Ovary (tissue), 9 donors: ENCODE results near the gene ITPKA. TPM values are rescaled to one million over a fixed set of nuclear protein-coding genes. Genes with fewer than 3 reads are reported as not detected.

Source experiments
- DNase-seq, 5 donors: peaks; one replicate each; pipeline ENCODE4 v3.0.0-alpha.2; 2019 to 2020
- H3K27ac ChIP-seq, 2 donors: fragments of 200-600 bp; one replicate each; pipeline versions ENCODE4 v1.5.1 to v1.8.0; 2019 to 2022
- H3K27me3 ChIP-seq: fragments of 200-600 bp; one replicate; pipeline ENCODE4 v1.8.0; 2022
- H3K36me3 ChIP-seq: fragments of 200-600 bp; sonication (generic); one replicate; pipeline ENCODE4 v1.5.1; 2019
- H3K4me1 ChIP-seq: one replicate; pipeline ENCODE4 v1.8.1; 2013; ENCODE audit warnings: mild to moderate bottlenecking, moderate library complexity; ENCODE audit not compliant: insufficient read depth
- H3K4me3 ChIP-seq: fragments of 200-600 bp; sonication (generic); one replicate; pipeline ENCODE4 v1.5.1; 2017
- H3K9me3 ChIP-seq, 2 donors: fragments of 200-600 bp in 1 of 2; sonication (generic) in 1 of 2; one replicate each; pipeline versions ENCODE4 v1.5.1 to v1.8.1; 2013 to 2019; ENCODE audit warnings: mild to moderate bottlenecking in 1 of 2, moderate library complexity in 1 of 2
- CTCF ChIP-seq, 3 donors: fragments of 450-650 bp in 2 of 3; fragments of 200-600 bp in 1 of 3; IDR thresholded peaks; one replicate each; pipeline versions ENCODE4 v1.5.1 to v1.8.0; 2016 to 2022; ENCODE audit warnings: antibody characterized with exemption in 3 of 3, mild to moderate bottlenecking in 1 of 3
- EP300 ChIP-seq: sonication (generic); formaldehyde crosslinking; IDR thresholded peaks from one replicate; pipeline ENCODE4 v1.6.1; 2017; ENCODE audit warnings: antibody characterized with exemption
- POLR2A ChIP-seq: fragments of 450-650 bp; IDR thresholded peaks from one replicate; pipeline ENCODE4 v1.6.1; 2017; ENCODE audit warnings: antibody characterized with exemption, mild to moderate bottlenecking, moderate library complexity
- WGBS, 3 donors: extraction: QIAGEN DNeasy Blood & Tissue Kit in 1 of 3; methylation state at CpG; one replicate each; pipeline versions ENCODE4 v1.1.5 to v1.1.7; 2013 to 2017; 5-methylcytosine and 5-hydroxymethylcytosine counted together
- intact Hi-C, 4 donors: fragments of 100-400 bp; cut with DNase I; formaldehyde crosslinking; loops; one replicate each; pipeline versions ENCODE4 v1.11.0 to v1.15.1; 2022 to 2023
- polyA plus RNA-seq, 2 donors: library from polyadenylated mRNA; stranded (reverse); fragments of 200-250 nt in 1 of 2; fragments of 350-450 nt in 1 of 2; fragmentation: Illumina TruSeq in 1 of 2; extraction: RNeasy Lipid Tissue Mini Kit (QIAGEN cat#74804) in 1 of 2; gene quantifications; one replicate each; pipeline ENCODE4 v1.2.3, GENCODE V29; 2013 to 2014
- total RNA-seq, 7 donors: library from RNA; depleted of rRNA in 2 of 7; stranded (reverse); fragments of >200 nt in 2 of 7; fragmentation: NEBNext Ultra II Directional in 3 of 7; extraction: Animal tissue kit (Norgen Biotek cat#: 25700) in 3 of 7; gene quantifications; one replicate each; pipeline versions ENCODE4 v1.1.0 to v1.2.4, GENCODE V29; 2016 to 2023
- donor health status: DM: no; HTN: no; CAD: no; lungs with moderate emphysema.
- donor health status: DM: no; HTN: no; CAD: no.
- donor health status: Bipolar disorder and iron deficiency.
- donor health status: DM: yes; HTN: yes; CAD: no.
- donor health status: DM: no; HTN: no; CAD: no.
- donor health status: DM: yes; HTN: yes; CAD: no.

The ITPKA gene
- total and polyA plus RNA-seq, 9 donors, result 0.11 to 0.82 (median 0.48) TPM

GRCh38 chr15:41487381-41487780, 6.3 kb upstream of the ITPKA start:
- Histone ChIP-seq H3K36me3 (no peaks in the 10 kb centered on the region), H3K27ac (no peak overlapping the region), H3K4me3 (no peak overlapping the region), H3K4me1 (no peaks in the 10 kb centered on the region), H3K27me3 (no peaks in the 10 kb centered on the region), H3K9me3 (no peaks in the 10 kb centered on the region)
- TF ChIP-seq EP300 (no peak), CTCF (IDR thresholded peaks at IDR 0.05) (no peak), POLR2A (no peak)
- WGBS, 3 donors, result 73 to 82% (median 77%) methylated on average over 9 of the region's 9 CpGs
- intact Hi-C loops, result no loop called here
- no peak for DNase-seq

- no peak for TF ChIP-seq EP300
- no peak for TF ChIP-seq POLR2A
- TF ChIP-seq CTCF (IDR thresholded peaks at IDR 0.05), result no peak
- H3K4me1 ChIP-seq, result peaks cover 4% of the 10 kb centered on the region
- no peak overlapping the region for H3K27ac ChIP-seq
- no peak for DNase-seq
- intact Hi-C loops, result no loop called here
- WGBS, 3 donors, result 80 to 85% (median 85%) methylated on average over 2 of the region's 2 CpGs
- no peaks in the 10 kb centered on the region for H3K27me3 ChIP-seq
- H3K36me3 ChIP-seq, result no peaks in the 10 kb centered on the region
- no peak overlapping the region for H3K4me3 ChIP-seq
- no peaks in the 10 kb centered on the region for H3K9me3 ChIP-seq
Observed at GRCh38 chr15:41487802-41488201, 5.9 kb upstream of the ITPKA start.

- no peak for DNase-seq
- TF ChIP-seq CTCF (IDR thresholded peaks at IDR 0.05) (no peak), POLR2A (no peak), EP300 (no peak)
- Histone ChIP-seq H3K27me3 (no peaks in the 10 kb centered on the region), H3K27ac (no peak overlapping the region), H3K9me3 (no peaks in the 10 kb centered on the region), H3K4me3 (no peak overlapping the region), H3K36me3 (no peaks in the 10 kb centered on the region), H3K4me1 (peaks cover 9% of the 10 kb centered on the region)
- intact Hi-C loops, result no loop called here
- WGBS, 3 donors, result 93 to 98% (median 95%) methylated on average over 2 of the region's 2 CpGs
Observed at GRCh38 chr15:41489641-41490040, 4.0 kb upstream of the ITPKA start.

- intact Hi-C loops, result no loop called here
Observed at GRCh38 chr15:41490355-41490754, 3.3 kb upstream of the ITPKA start.

More at GRCh38 chr15:41490355-41490754, 3.3 kb upstream of the ITPKA start:
- Histone ChIP-seq H3K4me3 (no peak overlapping the region), H3K36me3 (no peaks in the 10 kb centered on the region), H3K27me3 (no peaks in the 10 kb centered on the region), H3K4me1 (peaks cover 11% of the 10 kb centered on the region), H3K27ac (no peak overlapping the region), H3K9me3 (no peaks in the 10 kb centered on the region)
- TF ChIP-seq EP300 (no peak), CTCF (IDR thresholded peaks at IDR 0.05) (no peak), POLR2A (no peak)
- no peak for DNase-seq
- 27 to 51% (median 39%) methylated on average over 4 of the region's 4 CpGs for WGBS, 3 donors
